A549 treated with CpdA at 1 μM for 4 hours (cell line): ENCODE data around the gene ARMH2. TPM values are rescaled to one million over a fixed set of nuclear protein-coding genes. Genes with fewer than 3 reads are reported as not detected.

Experiments used
- total RNA-seq: library from RNA; stranded (reverse); fragments of 200-300 nt; extraction: Qiagen RNA extraction; gene quantifications from 5 replicates; pipeline ENCODE4 v1.2.3, GENCODE V29; 2022; ENCODE audit warnings: low read depth

Gene ARMH2
- not detected in 5 replicates for total RNA-seq

DNA sequence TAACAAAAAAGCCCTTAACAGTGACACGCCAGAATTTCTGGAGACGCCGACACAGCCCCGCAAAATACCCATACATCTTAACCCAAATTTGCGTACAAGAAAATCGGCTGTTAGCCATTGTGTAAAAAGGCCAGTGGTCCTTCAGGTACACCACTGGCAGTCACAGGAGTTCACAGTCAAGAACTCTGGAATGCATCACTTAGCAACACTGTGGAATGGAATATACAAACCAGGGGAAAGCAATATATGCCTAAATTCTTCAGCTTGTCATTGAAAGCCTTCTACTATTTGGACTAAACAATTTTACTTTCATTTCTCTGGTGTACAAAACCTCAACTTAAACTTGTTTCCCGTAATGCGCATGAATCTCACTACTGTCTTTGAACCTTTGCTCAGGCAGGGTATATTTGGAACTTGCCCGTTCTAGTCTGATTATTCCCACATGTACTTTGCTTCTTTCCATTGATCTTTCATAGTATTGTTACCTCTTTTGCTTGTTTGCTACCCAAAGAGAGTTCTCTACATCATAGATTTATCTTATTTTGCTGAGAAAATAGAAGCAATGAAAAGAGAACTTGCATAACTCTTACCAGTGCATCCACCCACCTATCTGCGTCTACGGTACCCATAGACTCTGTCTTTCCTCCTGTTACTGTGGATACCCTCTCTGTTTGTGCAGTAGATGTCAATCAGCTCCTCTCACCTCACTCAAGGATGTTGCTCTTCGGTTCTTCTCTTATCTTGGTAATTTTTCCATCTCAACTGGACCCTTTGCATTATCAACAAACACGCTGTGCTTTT lies at the start of gene ARMH2:
Gene ARMH2 (minus strand): TSS at position 178 of the 801 bp plus-strand sequence. CDS start 60 bp downstream, at position 118.

GRCh38 chr6:24774696-24775519 lies 23.8 kb downstream of the ARMH2 start, which contains the start of gene GMNN:
Gene GMNN, plus strand, starts transcription at chr6:24774937. Its CDS starts 2,310 bp downstream, at chr6:24777247.

Other genes with a start within 250 kb of the ARMH2 start
- 2.5 to 3.0 TPM (median 3.0 TPM) in 5 replicates for gene KIAA0319, start 152.7 kb downstream of the ARMH2 start, total RNA-seq
- 40.8 to 47.7 TPM (median 44.5 TPM) in 5 replicates for gene TDP2, start 132.0 kb downstream of the ARMH2 start, total RNA-seq
- gene ACOT13, start 131.8 kb downstream of the ARMH2 start, total RNA-seq, result 17.1 to 32.8 TPM (median 27.9 TPM) in 5 replicates
- gene C6orf62, start 79.8 kb downstream of the ARMH2 start, total RNA-seq, result 51.2 to 63.3 TPM (median 54.1 TPM) in 5 replicates
- gene GMNN, start 24.0 kb downstream of the ARMH2 start, total RNA-seq, result 53.2 to 62.5 TPM (median 54.6 TPM) in 5 replicates
- gene RIPOR2, start 137.0 kb upstream of the ARMH2 start, total RNA-seq, result 0.07 TPM in 1 of 5 replicates, not detected in the others